Erythroblast (primary cell): Measurements from ENCODE around the gene LSM10.

Source experiments
- GATA1 ChIP-seq: IDR thresholded peaks from 2 replicates; pipeline ENCODE4 v1.6.1; 2011; ENCODE audit warnings: low read depth, mild to moderate bottlenecking, control low read depth, low read length, moderate library complexity
- POLR2A ChIP-seq: IDR thresholded peaks from 2 replicates; pipeline ENCODE4 v1.6.1; 2011; ENCODE audit warnings: mild to moderate bottlenecking, low read length

DNA sequence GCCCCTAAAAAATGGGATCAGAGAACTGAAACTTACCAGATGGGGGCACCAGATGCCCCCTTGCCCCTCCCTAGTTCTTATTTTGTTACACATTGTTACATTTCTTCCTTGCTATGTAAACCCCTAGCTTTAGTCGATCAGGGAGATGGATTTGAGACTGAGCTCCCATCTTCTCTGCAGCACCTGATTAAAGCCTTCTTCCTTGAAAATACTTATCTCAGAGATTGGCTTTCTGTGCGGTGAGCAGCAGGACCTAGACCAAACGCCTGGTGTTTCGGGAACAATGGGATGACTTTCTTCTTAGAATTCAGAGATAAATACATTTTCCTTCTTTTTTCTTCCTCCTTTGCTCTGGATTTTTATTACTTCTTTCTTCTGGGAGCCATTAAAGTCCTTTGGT, 16.7 kb upstream of the LSM10 start:
- TF ChIP-seq POLR2A = no peak
- no peak for TF ChIP-seq GATA1
